K562 (cell line): ENCODE results near the gene VSIG10L2. TPM values are rescaled to one million over a fixed set of nuclear protein-coding genes. Genes with fewer than 3 reads are reported as not detected.

Experiments
- ATAC-seq: fragments of 200-7000 bp; cut with Tn5 transposase; 3 replicates; pipeline ENCODE4 v1.9.1; 2020; ENCODE audit warnings: moderate library complexity
- BruUV-seq: library from RNA; stranded (reverse); fragments of 400-500 nt; replicated peaks from 2 replicates; lab custom pipeline; 2021; lab: Mats Ljungman, UMichigan
- CTCF ChIA-PET: fragments of 300-600 bp; formaldehyde crosslinking; extraction: SDS; loops from one replicate; lab custom pipeline; 2021; ENCODE audit warnings: low intra/inter-chr PET ratio; lab: Yijun Ruan, JAX
- POLR2A ChIA-PET: fragments of 300-600, 350-650 bp; sonication (Branson Sonifier 250); formaldehyde crosslinking; extraction: SDS; loops from one replicate; lab custom pipeline; 2021; ENCODE audit warnings: antibody characterized with exemption, inconsistent platforms; lab: Yijun Ruan, JAX
- DNase-seq, 4 experiments: peaks; one replicate each; pipeline versions ENCODE4 v3.0.0 to v3.0.0-alpha.2; 2011 to 2018; ENCODE audit warnings: low spot score in 3 of 4, mixed read lengths in 3 of 4; ENCODE audit errors: extremely low read depth in 1 of 4
- FAIRE-seq: peaks from 2 replicates; lab custom pipeline; 2011; peaks lifted over from hg19 to GRCh38; lab: Jason Lieb, UNC
- H2AFZ ChIP-seq: 2 replicates; pipeline ENCODE4 v1.6.0; 2011; ENCODE audit warnings: low read depth, low read length, control low read depth, inconsistent platforms
- H3K27ac ChIP-seq: fragments of 200-600 bp; 3 replicates; pipeline ENCODE4 v1.8.0; 2011; ENCODE audit warnings: low read depth, mild to moderate bottlenecking, control low read depth, inconsistent platforms, low read length, moderate library complexity, mixed read lengths; ENCODE audit errors: extremely low read depth
- H3K27me3 ChIP-seq, 2 experiments: fragments of 300-600 bp in 1 of 2; 2 replicates in 1 of 2; 3 replicates in 1 of 2; pipeline versions ENCODE4 v1.6.0 to v1.8.0; 2011; ENCODE audit warnings: inconsistent platforms in 2 of 2, low read length in 2 of 2, mild to moderate bottlenecking in 1 of 2, mixed read lengths in 1 of 2, moderate library complexity in 1 of 2; ENCODE audit not compliant: control insufficient read depth in 2 of 2, insufficient read depth in 2 of 2
- H3K36me3 ChIP-seq: fragments of 300-600 bp; 3 replicates; pipeline ENCODE4 v1.8.0; 2011; ENCODE audit warnings: mild to moderate bottlenecking, low read length, inconsistent platforms; ENCODE audit not compliant: control insufficient read depth, insufficient read depth
- H3K4me1 ChIP-seq, 2 experiments: fragments of 200-600 bp in 1 of 2; replicated peaks in 1 of 2; 2 replicates in 1 of 2; 3 replicates in 1 of 2; pipeline versions ENCODE4 v1.5.1 to v1.8.0; 2011; ENCODE audit warnings: inconsistent platforms in 2 of 2, low read length in 2 of 2, mild to moderate bottlenecking in 1 of 2, mixed read lengths in 1 of 2, moderate library complexity in 1 of 2; ENCODE audit not compliant: control insufficient read depth in 2 of 2, insufficient read depth in 2 of 2
- H3K4me2 ChIP-seq: 2 replicates; pipeline ENCODE4 v1.6.1; 2011; ENCODE audit warnings: low read length, control low read depth, inconsistent platforms, mixed read lengths; ENCODE audit not compliant: insufficient read depth
- H3K4me3 ChIP-seq: fragments of 200-600 bp; sonication (generic), shearing (Covaris generic); 2 replicates; pipeline ENCODE4 v1.5.1; 2016; ENCODE audit warnings: control low read depth, inconsistent platforms
- H3K79me2 ChIP-seq: fragments of 200-600 bp; 3 replicates; pipeline ENCODE4 v1.8.0; 2011; ENCODE audit warnings: low read length, inconsistent platforms; ENCODE audit not compliant: control insufficient read depth, insufficient read depth
- H3K9ac ChIP-seq, 2 experiments: 2 replicates each; pipeline versions ENCODE4 v1.6.0 to v1.6.1; 2011; ENCODE audit warnings: low read depth in 2 of 2, low read length in 2 of 2, control low read depth in 1 of 2, inconsistent platforms in 1 of 2, mild to moderate bottlenecking in 1 of 2, mixed read lengths in 1 of 2; ENCODE audit not compliant: insufficient read depth in 1 of 2
- H3K9me1 ChIP-seq: one replicate; pipeline ENCODE4 v1.6.0; 2011; ENCODE audit warnings: inconsistent platforms, mild to moderate bottlenecking, low read length, moderate library complexity; ENCODE audit not compliant: control insufficient read depth, insufficient read depth
- H3K9me3 ChIP-seq: replicated peaks from 2 replicates; pipeline ENCODE4 v1.5.1; 2011; ENCODE audit warnings: low read depth, low read length, inconsistent platforms; ENCODE audit not compliant: control insufficient read depth, insufficient read depth
- H4K20me1 ChIP-seq: replicated peaks from 2 replicates; pipeline ENCODE4 v1.6.1; 2011; ENCODE audit warnings: low read length, inconsistent platforms, mixed read lengths; ENCODE audit not compliant: control insufficient read depth, insufficient read depth
- BRD4 ChIP-seq: fragments of 200-600 bp; sonication (generic); IDR thresholded peaks from 2 replicates; pipeline ENCODE4 v1.6.1; 2017; ENCODE audit warnings: inconsistent platforms
- CREB3L1 ChIP-seq: fragments of 450-650 bp; IDR thresholded peaks from 2 replicates; pipeline ENCODE4 v1.6.1; 2014; ENCODE audit warnings: low read depth, mild to moderate bottlenecking, moderate library complexity, borderline replicate concordance
- FOXP1 ChIP-seq: sonication (generic); formaldehyde crosslinking; IDR thresholded peaks from 2 replicates; pipeline ENCODE4 v1.8.0; 2022; ENCODE audit warnings: mild to moderate bottlenecking, missing genetic modification reagents
- GATAD2B ChIP-seq: fragments of 450-650 bp; IDR thresholded peaks from 2 replicates; pipeline ENCODE4 v1.6.1; 2017; ENCODE audit warnings: mild to moderate bottlenecking, borderline replicate concordance
- MEIS2 ChIP-seq: fragments of 450-650 bp; IDR thresholded peaks from 2 replicates; pipeline ENCODE4 v1.6.1; 2014; ENCODE audit warnings: mild to moderate bottlenecking; ENCODE audit not compliant: partially characterized antibody
- NFIX ChIP-seq: fragments of 250-450 bp; sonication (Bioruptor Pico); IDR thresholded peaks from 2 replicates; pipeline ENCODE4 v1.4.0; 2020; ENCODE audit warnings: low read depth, mild to moderate bottlenecking, moderate library complexity
- ZHX1 ChIP-seq: fragments of 150-350 bp; conservative IDR thresholded peaks from 2 replicates; pipeline ENCODE4 v1.6.1; 2014; ENCODE audit warnings: low read length
- WGBS: fragments of 100-300 bp; shearing (Covaris generic); methylation state at CpG from one replicate; pipeline ENCODE4 v1.1.6; 2016; ENCODE audit warnings: low coverage, mixed read lengths; ENCODE audit not compliant: insufficient coverage; ENCODE audit errors: missing lambda C conversion rate; 5-methylcytosine and 5-hydroxymethylcytosine counted together
- in situ Hi-C: fragments of 300-500 bp; cut with MboI; formaldehyde crosslinking; loops from 4 replicates; pipeline ENCODE4 v1.15.0; 2018; ENCODE audit warnings: inconsistent platforms, mixed read lengths
- intact Hi-C: fragments of 100-400 bp; cut with micrococcal nuclease; formaldehyde crosslinking; loops from 2 replicates; pipeline ENCODE4 v1.14.2; 2022
- polyA plus RNA-seq, 8 experiments: library from polyadenylated mRNA; depleted of rRNA in 4 of 8; stranded (reverse) in 5 of 8; unstranded in 3 of 8; fragments of >200 nt; fragmentation: Nextera tagmentation in 2 of 8; fragmentation: Illumina TruSeq in 1 of 8; extraction: Ambion mirVana in 2 of 8; extraction: Trizol in 1 of 8; gene quantifications; 2 replicates each; pipeline versions ENCODE4 v1.2.1 to v1.2.3, GENCODE V29; 2011 to 2014; ENCODE audit warnings: inconsistent platforms in 1 of 8, missing spikeins in 1 of 8
- total RNA-seq, 7 experiments: library from RNA; depleted of rRNA in 6 of 7; stranded (reverse); fragments of >200 nt in 6 of 7; fragmentation: Illumina TruSeq in 2 of 7; extraction: Trizol in 2 of 7; gene quantifications; 2 replicates each; pipeline versions ENCODE4 v1.2.1 to v1.2.3, GENCODE V29; 2011 to 2021; ENCODE audit warnings: low replicate concordance in 1 of 7
- TF ChIP-seq, protein P1 (sequence below): fragments of 450-650 bp; formaldehyde crosslinking; IDR thresholded peaks from 2 replicates; pipeline ENCODE4 v1.4.0; 2020; ENCODE audit warnings: mild to moderate bottlenecking, moderate library complexity
- TF ChIP-seq, protein P2 (sequence below): fragments of 450-650 bp; IDR thresholded peaks from 2 replicates; pipeline ENCODE4 v1.6.1; 2016; ENCODE audit warnings: missing biosample characterization, missing genetic modification characterization
- TF ChIP-seq, protein P3 (sequence below): fragments of 250-450 bp; sonication (Bioruptor Pico); IDR thresholded peaks from 2 replicates; pipeline ENCODE4 v1.9.0; 2021; ENCODE audit warnings: mild to moderate bottlenecking

The VSIG10L2 gene
- total and polyA plus RNA-seq, 9 of the 15 experiments (the other 6 are each of a cell fraction or from before 2014, with no cell fraction given), result not detected

DNA sequence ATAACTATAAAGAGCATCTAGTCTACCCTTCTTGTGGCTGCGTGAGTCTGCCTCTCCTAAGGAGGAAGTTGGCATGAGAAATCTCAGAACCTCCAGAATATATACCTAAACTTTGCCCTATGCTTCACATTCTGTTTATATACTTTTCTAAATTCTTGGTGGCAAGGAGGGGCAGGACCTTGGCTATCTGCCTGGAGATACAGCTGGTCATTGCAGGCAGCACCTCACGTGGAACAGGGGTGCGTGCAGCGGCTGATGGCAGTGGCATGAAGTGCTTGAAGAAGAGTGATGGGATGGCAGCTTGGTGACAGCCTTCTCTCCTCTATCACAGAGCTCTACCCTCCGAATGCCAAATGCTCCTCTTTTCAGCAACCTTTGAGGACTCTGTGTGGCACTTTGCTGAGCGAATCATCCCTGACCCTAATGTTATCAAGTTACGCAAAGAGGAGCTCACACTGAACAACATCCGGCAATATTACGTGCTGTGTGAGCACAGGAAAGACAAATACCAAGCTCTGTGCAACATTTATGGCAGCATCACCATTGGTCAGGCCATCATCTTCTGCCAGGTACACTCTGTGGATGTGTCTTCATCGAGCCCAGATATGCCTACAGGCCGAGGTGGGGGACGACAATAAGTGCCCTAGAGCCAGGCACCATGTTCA is 29.0 kb upstream of the VSIG10L2 start:
- POLR2A ChIA-PET, result interaction anchor here (0.6 to 1.5 kb wide), 3 partner anchors 13 to 15 kb away, joined by 3 to 9 read pairs (median 7); partner anchors contain the start of gene PUS3
- H4K20me1 ChIP-seq, result no peaks in the 10 kb centered on the region
- TF ChIP-seq CREB3L1 (no peak), NFIX (CRISPR knock-in tag) (no peak), BRD4 (no peak), GATAD2B (no peak), MEIS2 (no peak), FOXP1 (CRISPR knock-in tag) (no peak), ZHX1 (no peak)
- TF ChIP-seq, protein P1, sequence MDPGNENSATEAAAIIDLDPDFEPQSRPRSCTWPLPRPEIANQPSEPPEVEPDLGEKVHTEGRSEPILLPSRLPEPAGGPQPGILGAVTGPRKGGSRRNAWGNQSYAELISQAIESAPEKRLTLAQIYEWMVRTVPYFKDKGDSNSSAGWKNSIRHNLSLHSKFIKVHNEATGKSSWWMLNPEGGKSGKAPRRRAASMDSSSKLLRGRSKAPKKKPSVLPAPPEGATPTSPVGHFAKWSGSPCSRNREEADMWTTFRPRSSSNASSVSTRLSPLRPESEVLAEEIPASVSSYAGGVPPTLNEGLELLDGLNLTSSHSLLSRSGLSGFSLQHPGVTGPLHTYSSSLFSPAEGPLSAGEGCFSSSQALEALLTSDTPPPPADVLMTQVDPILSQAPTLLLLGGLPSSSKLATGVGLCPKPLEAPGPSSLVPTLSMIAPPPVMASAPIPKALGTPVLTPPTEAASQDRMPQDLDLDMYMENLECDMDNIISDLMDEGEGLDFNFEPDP, result no peak
- TF ChIP-seq, protein P2, sequence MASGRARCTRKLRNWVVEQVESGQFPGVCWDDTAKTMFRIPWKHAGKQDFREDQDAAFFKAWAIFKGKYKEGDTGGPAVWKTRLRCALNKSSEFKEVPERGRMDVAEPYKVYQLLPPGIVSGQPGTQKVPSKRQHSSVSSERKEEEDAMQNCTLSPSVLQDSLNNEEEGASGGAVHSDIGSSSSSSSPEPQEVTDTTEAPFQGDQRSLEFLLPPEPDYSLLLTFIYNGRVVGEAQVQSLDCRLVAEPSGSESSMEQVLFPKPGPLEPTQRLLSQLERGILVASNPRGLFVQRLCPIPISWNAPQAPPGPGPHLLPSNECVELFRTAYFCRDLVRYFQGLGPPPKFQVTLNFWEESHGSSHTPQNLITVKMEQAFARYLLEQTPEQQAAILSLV, result no peak
- TF ChIP-seq, protein P3, sequence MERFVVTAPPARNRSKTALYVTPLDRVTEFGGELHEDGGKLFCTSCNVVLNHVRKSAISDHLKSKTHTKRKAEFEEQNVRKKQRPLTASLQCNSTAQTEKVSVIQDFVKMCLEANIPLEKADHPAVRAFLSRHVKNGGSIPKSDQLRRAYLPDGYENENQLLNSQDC (CRISPR knock-in tag), result no peak
- TF ChIP-seq, all 486 proteins: peak for 0
- Histone ChIP-seq H3K9ac (no peak overlapping the region), H3K9me3 (no peaks in the 10 kb centered on the region), H3K36me3 (no peaks in the 10 kb centered on the region), H2AFZ (no peak overlapping the region), H3K79me2 (no peaks in the 10 kb centered on the region), H3K4me2 (no peak overlapping the region), H3K9me1 (no peaks in the 10 kb centered on the region), H3K4me1 (no peaks in the 10 kb centered on the region), H3K27me3 (peaks cover 50 to 51% of the 10 kb centered on the region in 2 experiments), H3K4me3 (no peak overlapping the region), H3K27ac (no peak overlapping the region)
- CTCF ChIA-PET, result no interaction called here
- DNase-seq (no peak), FAIRE-seq (no peak), ATAC-seq (no peak)
- BruUV-seq, result no TSS peak
- in situ Hi-C loops, result no loop called here
- 1% methylated on average over 12 of the region's 12 CpGs for WGBS
- intact Hi-C loops, result no loop called here
